Esophagus squamous epithelium (tissue), 5 donors: ENCODE measurements around the gene C1QTNF1. TPM values are rescaled to one million over a fixed set of nuclear protein-coding genes. Genes with fewer than 3 reads are reported as not detected.
"Not testable (repeated sequence)": the region's sequence is repeated elsewhere in the genome, so short reads cannot be mapped to it uniquely, and the experiment has no call there.

Experiments used
- DNase-seq: peaks from one replicate; lab custom pipeline; 2025; lab: John Stamatoyannopoulos, UW
- H3K27ac ChIP-seq, 4 donors: fragments of 200-600 bp; sonication (generic); one replicate each; pipeline ENCODE4 v1.5.1; 2016 to 2019; ENCODE audit warnings: mild to moderate bottlenecking in 1 of 4
- H3K27me3 ChIP-seq, 4 donors: fragments of 200-600 bp; sonication (generic); 1 replicate in 3 of 4; 2 replicates in 1 of 4; pipeline versions ENCODE4 v1.5.1 to v1.6.0; 2017 to 2021; ENCODE audit warnings: antibody characterized with exemption in 1 of 4
- H3K36me3 ChIP-seq, 3 donors: fragments of 200-600 bp; sonication (generic); one replicate each; pipeline ENCODE4 v1.5.1; 2016 to 2019
- H3K4me1 ChIP-seq, 3 donors: fragments of 200-600 bp; sonication (generic); one replicate each; pipeline ENCODE4 v1.5.1; 2017 to 2019
- H3K4me3 ChIP-seq, 4 donors: fragments of 200-600 bp; sonication (generic); 1 replicate in 3 of 4; 2 replicates in 1 of 4; pipeline ENCODE4 v1.5.1; 2016 to 2019; ENCODE audit warnings: mild to moderate bottlenecking in 2 of 4, moderate library complexity in 1 of 4
- H3K9me3 ChIP-seq, 3 donors: fragments of 200-600 bp; sonication (generic); one replicate each; pipeline ENCODE4 v1.5.1; 2016 to 2019
- POLR2A ChIP-seq, 4 donors: fragments of 450-650 bp; IDR thresholded peaks; one replicate each; pipeline ENCODE4 v1.6.1; 2017; ENCODE audit warnings: antibody characterized with exemption in 4 of 4, mild to moderate bottlenecking in 4 of 4, moderate library complexity in 3 of 4
- WGBS, 2 donors: methylation state at CpG; one replicate each; pipeline ENCODE4 v1.1.5; 2018; 5-methylcytosine and 5-hydroxymethylcytosine counted together
- intact Hi-C: fragments of 100-400 bp; cut with DNase I; formaldehyde crosslinking; loops from one replicate; pipeline ENCODE4 v1.15.0; 2022
- total RNA-seq, 4 donors: library from RNA; depleted of rRNA; stranded (reverse); fragments of >200 nt; gene quantifications; one replicate each; pipeline ENCODE4 v1.1.0, GENCODE V29; 2016
- TF ChIP-seq, protein P1 (sequence below), 6 experiments: fragments of 450-650 bp in 4 of 6; fragments of 200-600 bp in 2 of 6; sonication (generic) in 2 of 6; IDR thresholded peaks; one replicate each; pipeline ENCODE4 v1.5.1; 2016 to 2019; ENCODE audit warnings: antibody characterized with exemption in 6 of 6, mild to moderate bottlenecking in 4 of 6, moderate library complexity in 4 of 6
- donor health status: DM: yes; HTN: yes; CAD: no.

Gene C1QTNF1
- total RNA-seq, 4 donors from 2014 or later, result 2.7 to 20.4 (median 6.8) TPM

DNA sequence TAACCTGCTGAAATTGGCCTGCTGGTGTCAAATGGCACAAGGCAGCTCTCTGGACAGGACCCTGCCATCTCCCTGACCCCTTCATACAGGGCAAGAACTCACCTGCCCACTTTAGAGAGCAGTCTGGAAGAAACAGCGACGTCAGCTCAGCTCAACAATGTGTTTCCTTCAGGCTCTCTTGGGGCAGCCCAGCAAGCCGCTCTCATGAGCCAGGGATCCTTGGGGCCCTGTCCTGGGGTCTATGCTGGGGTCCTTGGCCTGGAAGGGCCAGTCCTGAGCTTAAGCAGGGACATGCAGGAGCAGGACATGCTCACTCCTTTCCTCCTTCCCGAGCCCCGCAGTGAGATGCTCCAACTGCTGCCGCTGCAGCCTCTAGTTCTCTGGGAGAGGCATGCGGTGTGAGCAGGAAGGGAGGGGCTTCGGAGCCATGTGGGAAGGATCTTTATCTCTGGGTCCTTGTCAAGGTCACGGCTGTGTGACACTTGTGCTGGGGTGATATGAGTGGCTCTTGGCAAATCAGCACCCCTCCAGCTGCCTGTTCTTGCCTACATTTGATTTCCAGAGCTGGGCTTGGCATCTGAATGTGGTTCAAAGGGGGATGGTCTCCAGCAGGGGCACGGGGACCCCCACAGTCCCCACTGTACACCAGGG is 3.4 kb downstream of the C1QTNF1 start:
- WGBS, 2 donors, result 28 to 33% methylated on average over 7 of the region's 10 CpGs
- H3K27ac ChIP-seq, result peak overlapping the region; percentile 39 to 80 (median 56)
- intact Hi-C loops, result no loop called here
- no peaks in the 10 kb centered on the region for H3K9me3 ChIP-seq
- TF ChIP-seq POLR2A (IDR thresholded peaks at IDR 0.05), result no peak
- TF ChIP-seq, protein P1, sequence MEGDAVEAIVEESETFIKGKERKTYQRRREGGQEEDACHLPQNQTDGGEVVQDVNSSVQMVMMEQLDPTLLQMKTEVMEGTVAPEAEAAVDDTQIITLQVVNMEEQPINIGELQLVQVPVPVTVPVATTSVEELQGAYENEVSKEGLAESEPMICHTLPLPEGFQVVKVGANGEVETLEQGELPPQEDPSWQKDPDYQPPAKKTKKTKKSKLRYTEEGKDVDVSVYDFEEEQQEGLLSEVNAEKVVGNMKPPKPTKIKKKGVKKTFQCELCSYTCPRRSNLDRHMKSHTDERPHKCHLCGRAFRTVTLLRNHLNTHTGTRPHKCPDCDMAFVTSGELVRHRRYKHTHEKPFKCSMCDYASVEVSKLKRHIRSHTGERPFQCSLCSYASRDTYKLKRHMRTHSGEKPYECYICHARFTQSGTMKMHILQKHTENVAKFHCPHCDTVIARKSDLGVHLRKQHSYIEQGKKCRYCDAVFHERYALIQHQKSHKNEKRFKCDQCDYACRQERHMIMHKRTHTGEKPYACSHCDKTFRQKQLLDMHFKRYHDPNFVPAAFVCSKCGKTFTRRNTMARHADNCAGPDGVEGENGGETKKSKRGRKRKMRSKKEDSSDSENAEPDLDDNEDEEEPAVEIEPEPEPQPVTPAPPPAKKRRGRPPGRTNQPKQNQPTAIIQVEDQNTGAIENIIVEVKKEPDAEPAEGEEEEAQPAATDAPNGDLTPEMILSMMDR (IDR thresholded peaks at IDR 0.05), result no peak
- H3K4me1 ChIP-seq, result peaks cover 35 to 82% (median 41%) of the 10 kb centered on the region in 3 donors
- H3K4me3 ChIP-seq, result peak overlapping the region in 2 of 4 donors; percentile 46 to 60
- H3K27me3 ChIP-seq, result peaks cover 0 to 81% (median 0%) of the 10 kb centered on the region in 4 donors
- DNase-seq, result no peak
- no peaks in the 10 kb centered on the region for H3K36me3 ChIP-seq

DNA sequence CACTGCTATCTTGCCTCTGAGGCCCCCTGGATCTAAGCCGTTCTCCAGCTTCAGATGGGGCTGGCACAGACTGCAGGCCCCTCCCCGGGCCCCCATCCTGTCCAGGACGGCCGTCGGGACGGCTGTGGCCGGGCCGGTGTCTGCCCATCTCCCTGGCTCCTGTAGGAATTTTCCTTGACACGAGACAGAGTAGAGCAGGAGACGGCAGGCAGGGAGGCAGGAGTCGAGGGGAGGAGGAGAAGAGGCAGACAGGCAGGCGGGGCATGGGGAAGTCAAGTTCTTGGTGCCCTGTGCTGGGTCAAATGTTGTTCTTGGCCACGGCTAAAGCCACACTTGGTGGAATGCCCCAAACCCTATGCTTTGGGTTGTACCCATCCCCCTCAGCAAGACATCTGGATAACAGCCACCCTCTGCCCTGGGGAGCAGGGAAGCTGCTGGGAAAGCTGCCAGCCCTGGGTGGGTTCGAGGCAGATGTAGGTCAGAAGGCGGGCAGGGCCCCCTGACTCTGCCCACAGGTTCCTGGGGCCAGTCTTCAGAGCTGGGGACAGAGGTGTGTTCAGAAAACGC is 4.0 kb downstream of the C1QTNF1 start:
- Histone ChIP-seq H3K27ac (peak overlapping the region; percentile 39 to 80 (median 56)), H3K27me3 (peaks cover 0 to 77% (median 0%) of the 10 kb centered on the region in 4 donors), H3K36me3 (no peaks in the 10 kb centered on the region), H3K9me3 (no peaks in the 10 kb centered on the region), H3K4me3 (peak overlapping the region in 2 of 4 donors; percentile 46 to 60), H3K4me1 (peaks cover 35 to 82% (median 42%) of the 10 kb centered on the region in 3 donors)
- intact Hi-C loops, result no loop called here
- no peak for DNase-seq
- TF ChIP-seq POLR2A (IDR thresholded peaks at IDR 0.05), result no peak
- TF ChIP-seq, protein P1 (IDR thresholded peaks at IDR 0.05), result no peak
- WGBS, 2 donors, result 0 to 19% methylated on average over 1 to 8 of the region's 16 CpGs

DNA sequence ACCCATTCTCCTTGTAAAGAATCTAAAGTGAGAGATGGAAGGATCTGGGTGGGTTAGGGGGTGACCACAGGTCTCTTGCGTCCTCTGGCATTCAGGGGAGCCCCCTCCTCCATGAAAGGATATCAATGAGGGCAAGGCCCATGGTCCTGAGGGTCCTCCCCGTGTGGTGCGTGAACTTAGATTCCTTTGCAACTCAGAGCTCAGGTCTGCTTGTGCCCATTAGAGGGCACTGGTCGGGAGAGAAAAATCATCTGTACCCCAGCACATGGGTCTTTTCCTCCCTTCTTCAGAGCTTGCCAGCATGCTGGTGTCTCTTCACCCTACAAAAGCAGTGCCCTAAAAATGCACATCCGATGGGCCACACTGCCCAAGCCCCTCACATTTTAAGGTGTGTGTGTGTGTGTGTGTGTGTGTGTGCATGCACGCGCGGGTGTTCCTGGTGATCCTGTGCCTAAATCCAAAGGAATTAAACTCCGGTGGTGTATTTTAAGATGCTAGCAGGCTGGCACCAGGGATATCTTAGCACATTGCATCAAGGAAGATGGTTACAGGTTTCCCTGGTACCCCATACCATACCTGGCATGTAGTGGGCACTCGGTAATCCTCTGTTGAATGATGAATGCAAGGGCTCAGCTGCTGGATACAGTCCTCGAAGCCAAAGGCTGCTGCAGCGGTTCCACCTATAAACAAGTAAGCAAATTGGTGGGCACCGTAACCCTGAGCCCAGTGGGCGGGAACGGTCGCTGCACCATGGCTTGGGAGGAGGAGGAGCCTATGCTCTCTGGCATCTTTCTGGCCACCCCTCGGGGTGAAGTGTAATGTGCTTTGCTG is 4.7 kb downstream of the C1QTNF1 start:
- Histone ChIP-seq H3K4me1 (peaks cover 40 to 82% (median 48%) of the 10 kb centered on the region in 3 donors), H3K4me3 (no peak overlapping the region), H3K27ac (peak overlapping the region in 3 of 4 donors; percentile 39 to 80 (median 72)), H3K27me3 (peaks cover 0 to 70% (median 0%) of the 10 kb centered on the region in 4 donors), H3K36me3 (no peaks in the 10 kb centered on the region), H3K9me3 (no peaks in the 10 kb centered on the region)
- no peak for TF ChIP-seq POLR2A (IDR thresholded peaks at IDR 0.05)
- TF ChIP-seq, protein P1 (IDR thresholded peaks at IDR 0.05), result no peak
- no peak for DNase-seq
- 61 to 74% methylated on average over 11 to 15 of the region's 17 CpGs for WGBS, 2 donors
- intact Hi-C loops, result no loop called here

DNA sequence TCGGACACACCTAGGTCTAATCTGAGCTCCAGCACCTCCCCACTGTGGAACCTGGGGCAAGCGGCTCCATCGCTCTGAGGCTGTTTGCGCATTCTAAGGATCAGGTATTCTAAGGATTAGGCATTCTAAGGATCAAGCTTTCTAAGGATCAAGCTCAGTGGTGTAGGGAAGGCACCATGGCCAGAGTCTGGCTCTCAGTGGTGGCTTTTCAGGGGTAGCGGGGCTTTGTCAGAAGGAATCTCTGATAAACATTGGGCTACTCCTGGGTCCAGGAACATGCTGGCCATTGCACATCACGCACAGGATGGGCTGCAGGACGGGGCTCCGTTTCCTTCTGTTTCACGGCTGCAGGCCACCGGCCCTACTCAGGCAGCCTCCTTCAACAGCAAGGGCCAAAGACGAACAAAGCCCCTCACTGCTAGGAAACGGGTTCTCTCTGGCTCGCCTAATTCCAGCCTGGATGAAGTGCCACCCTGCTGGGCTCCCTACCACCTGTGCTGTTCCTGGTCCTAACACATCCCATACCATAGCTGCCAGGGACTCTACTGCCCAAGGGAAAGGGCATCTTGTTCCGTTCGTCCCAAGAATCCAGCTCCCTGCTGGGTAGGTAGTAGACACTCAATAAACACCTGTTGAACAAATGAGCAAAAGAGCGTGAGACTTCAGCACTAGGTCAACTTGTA is 5.5 kb downstream of the C1QTNF1 start:
- no peaks in the 10 kb centered on the region for H3K36me3 ChIP-seq
- TF ChIP-seq POLR2A (IDR thresholded peaks at IDR 0.05), result no peak
- TF ChIP-seq, protein P1 (IDR thresholded peaks at IDR 0.05), result no peak
- 72 to 93% methylated on average over 8 to 9 of the region's 16 CpGs for WGBS, 2 donors
- peaks cover 0 to 63% (median 0%) of the 10 kb centered on the region in 4 donors for H3K27me3 ChIP-seq
- intact Hi-C loops, result no loop called here
- no peak for DNase-seq
- peak overlapping the region in 1 of 4 donors; percentile 6 for H3K27ac ChIP-seq
- H3K9me3 ChIP-seq, result no peaks in the 10 kb centered on the region
- no peak overlapping the region for H3K4me3 ChIP-seq
- peaks cover 40 to 82% (median 52%) of the 10 kb centered on the region in 3 donors for H3K4me1 ChIP-seq

DNA sequence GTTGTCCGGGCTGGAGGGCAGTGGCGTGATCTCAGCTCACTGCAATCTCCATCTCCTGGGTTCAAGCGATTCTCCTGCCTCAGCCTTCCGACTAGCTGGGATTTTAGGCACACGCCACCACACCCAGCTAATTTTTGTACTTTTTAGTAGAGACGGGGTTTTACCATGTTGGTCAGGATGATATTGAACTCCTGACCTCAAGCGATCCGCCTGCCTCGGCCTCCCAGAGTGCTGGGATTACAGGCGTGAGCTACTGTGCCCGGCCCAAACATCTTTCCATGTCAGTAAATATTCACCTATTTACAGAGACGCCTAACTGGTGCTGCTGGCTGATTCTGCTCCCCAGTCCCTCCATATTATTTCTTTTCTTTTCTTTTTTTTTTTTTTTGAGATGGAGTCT is 6.7 kb downstream of the C1QTNF1 start:
- H3K9me3 ChIP-seq, H3K4me3 ChIP-seq, intact Hi-C loops, DNase-seq, H3K27ac ChIP-seq, H3K36me3 ChIP-seq: not testable (repeated sequence)
- Histone ChIP-seq H3K27me3 (peaks cover 0 to 51% (median 0%) of the 10 kb centered on the region in 4 donors), H3K4me1 (peaks cover 32 to 76% (median 48%) of the 10 kb centered on the region in 3 donors)
- WGBS, 2 donors, result 87 to 92% methylated on average over 10 to 11 of the region's 12 CpGs
